Stimulated activated effector memory CD8-positive, alpha-beta T cell treated with anti-CD3 and anti-CD28 coated beads, Interleukin-12 subunit alpha, Interleukin-12 subunit beta, amount 100 ng/mL, for 72 hours (primary cell): ENCODE data around the gene RADX.

Experiments used
- ATAC-seq: fragments of 150-1000 bp; cut with Tn5 transposase; 2 replicates; pipeline ENCODE4 v1.10.0; 2021
- DNase-seq, 2 donors: peaks; one replicate each; pipeline ENCODE4 v3.0.0; 2021 to 2022; ENCODE audit warnings: low spot score in 2 of 2
- H3K27ac Mint-ChIP-seq: one replicate; pipeline ENCODE4 v1.8.0; 2022; ENCODE audit warnings: mild to moderate bottlenecking, mixed read lengths
- H3K36me3 Mint-ChIP-seq: one replicate; pipeline ENCODE4 v1.8.0; 2022; ENCODE audit warnings: mild to moderate bottlenecking, mixed read lengths
- H3K4me1 Mint-ChIP-seq: one replicate; pipeline ENCODE4 v1.8.0; 2022; ENCODE audit warnings: mixed read lengths
- H3K4me3 Mint-ChIP-seq: one replicate; pipeline ENCODE4 v1.8.0; 2022; ENCODE audit warnings: mild to moderate bottlenecking, mixed read lengths
- H3K9me3 Mint-ChIP-seq: one replicate; pipeline ENCODE4 v1.8.0; 2022; ENCODE audit warnings: mixed read lengths

Gene RADX

DNA sequence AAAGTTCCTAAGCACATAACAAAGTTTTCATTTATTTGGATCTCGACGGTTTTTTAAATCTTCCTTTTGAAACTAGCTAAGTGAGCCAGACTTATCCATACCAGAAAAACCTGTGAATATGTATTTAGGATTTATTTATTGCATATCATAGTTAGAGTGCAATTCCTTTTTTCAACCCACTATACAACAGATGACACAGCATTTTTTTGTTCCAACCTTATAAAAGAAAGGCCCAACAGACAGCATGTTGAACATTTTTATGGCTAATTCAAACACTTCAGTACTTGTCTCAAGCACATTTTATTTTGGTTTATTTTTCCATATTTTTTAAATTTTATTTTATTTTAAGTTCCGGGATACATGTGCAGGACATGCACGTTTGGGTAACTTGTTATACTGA, 99.6 kb downstream of the RADX start:
- DNase-seq (no peak), ATAC-seq (no peak)
- H3K27ac Mint-ChIP-seq: no peak overlapping the region
- no peak overlapping the region for H3K4me3 Mint-ChIP-seq
- no peaks in the 10 kb centered on the region for H3K9me3 Mint-ChIP-seq
- H3K36me3 Mint-ChIP-seq: no peaks in the 10 kb centered on the region
- H3K4me1 Mint-ChIP-seq: no peaks in the 10 kb centered on the region

DNA sequence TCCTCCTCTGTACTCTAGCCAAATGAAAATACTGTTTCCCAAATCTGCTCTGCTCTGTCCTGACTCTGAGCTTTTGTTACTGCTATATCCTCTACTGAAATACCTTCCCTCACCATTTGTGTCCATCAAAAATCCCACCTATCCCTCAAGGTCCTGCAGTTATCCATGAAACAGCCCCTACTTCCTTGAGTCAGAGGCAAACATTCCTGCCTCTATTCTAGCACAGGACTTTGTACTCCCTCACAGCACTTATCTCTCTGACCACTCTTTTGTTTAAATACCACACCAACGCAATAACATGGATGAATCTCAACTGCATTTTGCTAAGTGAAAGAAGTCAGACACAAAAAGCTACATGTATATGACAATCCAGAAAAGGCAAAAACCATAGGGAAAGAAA, 104.2 kb downstream of the RADX start:
- H3K27ac Mint-ChIP-seq: no peak overlapping the region
- ATAC-seq (no peak), DNase-seq (no peak)
- H3K4me1 Mint-ChIP-seq: no peaks in the 10 kb centered on the region
- H3K36me3 Mint-ChIP-seq: no peaks in the 10 kb centered on the region
- H3K9me3 Mint-ChIP-seq: no peaks in the 10 kb centered on the region
- H3K4me3 Mint-ChIP-seq: no peak overlapping the region

GRCh38 chrX:106716463-106716862, 104.7 kb downstream of the RADX start:
- no peaks in the 10 kb centered on the region for H3K4me1 Mint-ChIP-seq
- no peak for ATAC-seq
- no peaks in the 10 kb centered on the region for H3K36me3 Mint-ChIP-seq
- H3K27ac Mint-ChIP-seq: no peak overlapping the region
- H3K4me3 Mint-ChIP-seq: no peak overlapping the region
- DNase-seq: no peak
- no peaks in the 10 kb centered on the region for H3K9me3 Mint-ChIP-seq

DNA sequence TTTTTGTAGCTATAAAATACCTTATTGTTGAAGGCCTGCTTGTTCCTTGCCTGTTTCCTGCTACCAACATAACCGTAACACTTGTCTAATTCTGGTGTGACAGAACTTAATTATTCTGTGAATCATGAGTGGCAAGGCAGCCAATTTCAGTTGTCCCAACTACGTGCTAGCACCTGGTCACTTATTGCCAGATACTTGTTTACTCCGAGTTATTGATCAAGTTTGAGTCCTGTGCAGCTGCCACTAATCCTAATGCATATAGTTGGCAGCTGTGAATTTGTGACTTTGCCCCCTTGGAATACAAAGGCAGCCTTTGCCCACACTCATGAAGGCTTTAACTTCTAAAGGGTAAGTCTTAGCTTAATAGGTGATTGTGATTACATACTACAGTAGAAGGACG, 106.9 kb downstream of the RADX start:
- Mint-ChIP-seq H3K4me3 (no peak overlapping the region), H3K4me1 (no peaks in the 10 kb centered on the region), H3K36me3 (no peaks in the 10 kb centered on the region), H3K27ac (no peak overlapping the region), H3K9me3 (no peaks in the 10 kb centered on the region)
- ATAC-seq (no peak), DNase-seq (no peak)

GRCh38 chrX:106725931-106726330, 114.2 kb downstream of the RADX start:
- Mint-ChIP-seq H3K4me3 (peak overlapping the region; percentile 58), H3K4me1 (no peaks in the 10 kb centered on the region), H3K36me3 (no peaks in the 10 kb centered on the region), H3K9me3 (no peaks in the 10 kb centered on the region), H3K27ac (no peak overlapping the region)
- DNase-seq: no peak
- ATAC-seq: no peak

DNA sequence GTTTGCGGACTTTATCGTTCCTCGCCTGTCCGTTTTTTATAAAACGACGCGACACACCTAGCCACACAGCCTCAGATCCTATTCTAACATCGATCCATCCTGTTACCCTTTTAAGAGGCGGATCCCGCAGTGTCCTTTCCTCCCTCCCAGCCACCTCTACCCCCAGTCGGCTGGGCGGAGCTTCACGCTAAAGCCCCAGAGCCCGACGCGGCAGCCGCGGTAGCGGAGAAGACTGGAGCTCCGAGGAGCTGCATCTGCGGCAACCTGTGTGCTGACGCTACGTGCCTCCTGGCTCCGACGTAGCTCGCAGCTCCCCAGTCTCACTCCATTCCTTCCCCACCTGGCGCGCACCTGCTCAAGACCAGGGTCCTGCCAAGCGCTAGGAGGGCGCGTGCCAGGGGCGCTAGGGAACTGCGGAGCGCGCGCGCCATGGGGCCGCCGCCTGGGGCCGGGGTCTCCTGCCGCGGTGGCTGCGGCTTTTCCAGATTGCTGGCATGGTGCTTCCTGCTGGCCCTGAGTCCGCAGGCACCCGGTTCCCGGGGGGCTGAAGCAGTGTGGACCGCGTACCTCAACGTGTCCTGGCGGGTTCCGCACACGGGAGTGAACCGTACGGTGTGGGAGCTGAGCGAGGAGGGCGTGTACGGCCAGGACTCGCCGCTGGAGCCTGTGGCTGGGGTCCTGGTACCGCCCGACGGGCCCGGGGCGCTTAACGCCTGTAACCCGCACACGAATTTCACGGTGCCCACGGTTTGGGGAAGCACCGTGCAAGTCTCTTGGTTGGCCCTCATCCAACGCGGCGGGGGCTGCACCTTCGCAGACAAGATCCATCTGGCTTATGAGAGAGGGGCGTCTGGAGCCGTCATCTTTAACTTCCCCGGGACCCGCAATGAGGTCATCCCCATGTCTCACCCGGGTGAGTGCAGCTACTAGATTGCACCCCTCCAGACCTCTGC, 115.0 kb downstream of the RADX start, which contains the start of gene RNF128:
Gene RNF128 (plus strand): TSS at position 217 of the 953 bp plus-strand sequence. CDS start 213 bp downstream, at position 430.
- no peaks in the 10 kb centered on the region for H3K4me1 Mint-ChIP-seq
- ATAC-seq (peak; percentile 58), DNase-seq (no peak)
- H3K4me3 Mint-ChIP-seq: peak within 1 kb of the TSS; percentile 58
- H3K27ac Mint-ChIP-seq: no peak within 1 kb of the TSS
- no peaks in the 10 kb centered on the region for H3K36me3 Mint-ChIP-seq
- H3K9me3 Mint-ChIP-seq: no peaks in the 10 kb centered on the region

GRCh38 chrX:106728337-106728736, 116.6 kb downstream of the RADX start:
- Mint-ChIP-seq H3K4me1 (no peaks in the 10 kb centered on the region), H3K27ac (no peak overlapping the region), H3K36me3 (no peaks in the 10 kb centered on the region), H3K9me3 (no peaks in the 10 kb centered on the region), H3K4me3 (no peak overlapping the region)
- DNase-seq: no peak
- ATAC-seq: no peak
